Spleen (tissue), 13 donors: ENCODE results near the gene INAVA. TPM values are rescaled to one million over a fixed set of nuclear protein-coding genes. Genes with fewer than 3 reads are reported as not detected.

Experiments used
- DNase-seq: peaks from one replicate; pipeline ENCODE4 v3.0.0-alpha.2; 2020
- H3K27ac ChIP-seq, 8 donors: fragments of 200-600 bp; sonication (generic) in 7 of 8; 1 replicate in 4 of 8; 2 replicates in 4 of 8; pipeline versions ENCODE4 v1.5.0 to v1.8.0; 2016 to 2021; ENCODE audit warnings: inconsistent platforms in 4 of 8, mild to moderate bottlenecking in 4 of 8, moderate library complexity in 1 of 8
- H3K27me3 ChIP-seq, 7 donors: fragments of 200-600 bp; sonication (generic) in 6 of 7; replicated peaks in 1 of 7; 1 replicate in 4 of 7; 2 replicates in 3 of 7; pipeline versions ENCODE4 v1.5.0 to v1.8.0; 2016 to 2021; ENCODE audit warnings: inconsistent platforms in 3 of 7, mild to moderate bottlenecking in 1 of 7
- H3K36me3 ChIP-seq, 6 donors: fragments of 200-600 bp; sonication (generic) in 5 of 6; 1 replicate in 4 of 6; 2 replicates in 2 of 6; pipeline versions ENCODE4 v1.5.0 to v1.8.0; 2016 to 2021; ENCODE audit warnings: inconsistent platforms in 2 of 6
- H3K4me1 ChIP-seq, 6 donors: fragments of 200-600 bp; sonication (generic) in 5 of 6; 1 replicate in 3 of 6; 2 replicates in 3 of 6; pipeline versions ENCODE4 v1.5.0 to v1.8.0; 2016 to 2021; ENCODE audit warnings: inconsistent platforms in 3 of 6
- H3K4me3 ChIP-seq, 8 donors: fragments of 200-600 bp; sonication (generic) in 7 of 8; 1 replicate in 4 of 8; 2 replicates in 4 of 8; pipeline versions ENCODE4 v1.5.0 to v1.8.0; 2016 to 2021; ENCODE audit warnings: inconsistent platforms in 4 of 8, mild to moderate bottlenecking in 4 of 8, moderate library complexity in 2 of 8
- H3K9me3 ChIP-seq, 8 donors: fragments of 200-600 bp; sonication (generic) in 7 of 8; 1 replicate in 4 of 8; 2 replicates in 4 of 8; pipeline versions ENCODE4 v1.5.0 to v1.8.0; 2016 to 2021; ENCODE audit warnings: inconsistent platforms in 4 of 8
- POLR2A ChIP-seq, 3 donors: fragments of 450-650 bp; IDR thresholded peaks; one replicate each; pipeline ENCODE4 v1.5.1; 2017; ENCODE audit warnings: antibody characterized with exemption in 3 of 3, mild to moderate bottlenecking in 1 of 3
- POLR2AphosphoS5 ChIP-seq, 3 donors: sonication (generic); formaldehyde crosslinking; IDR thresholded peaks; one replicate each; pipeline ENCODE4 v1.5.1; 2017; ENCODE audit warnings: antibody characterized with exemption in 3 of 3
- WGBS, 5 donors: extraction: QIAGEN DNeasy Blood & Tissue Kit in 3 of 5; methylation state at CpG; one replicate each; pipeline versions ENCODE4 v1.1.5 to v1.1.7; 2013 to 2018; 5-methylcytosine and 5-hydroxymethylcytosine counted together
- intact Hi-C: fragments of 100-400 bp; cut with DNase I; formaldehyde crosslinking; loops from one replicate; pipeline ENCODE4 v1.15.0; 2023; ENCODE audit warnings: low total_unique reads
- long read RNA-seq, 2 donors: transcript quantifications; one replicate each; lab custom pipeline, GENCODE V29; 2026
- polyA plus RNA-seq, 3 donors: library from polyadenylated mRNA; stranded (reverse); fragments of 200-250 nt; gene quantifications; one replicate each; pipeline ENCODE4 v1.2.1, GENCODE V29; 2013
- total RNA-seq, 7 donors: library from RNA; depleted of rRNA in 3 of 7; stranded (reverse); fragments of >200 nt in 3 of 7; fragmentation: NEBNext Ultra II Directional in 4 of 7; extraction: Animal tissue kit (Norgen Biotek cat#: 25700) in 4 of 7; gene quantifications; one replicate each; pipeline versions ENCODE4 v1.1.0 to v1.2.1, GENCODE V29; 2016 to 2021
- TF ChIP-seq, protein P1 (sequence below), 11 experiments: fragments of 200-600 bp in 7 of 11; fragments of 450-650 bp in 4 of 11; sonication (generic) in 4 of 11; IDR thresholded peaks in 8 of 11; conservative IDR thresholded peaks in 3 of 11; 1 replicate in 7 of 11; 2 replicates in 4 of 11; pipeline versions ENCODE4 v1.4.0 to v1.8.0; 2016 to 2021; ENCODE audit warnings: antibody characterized with exemption in 11 of 11, inconsistent platforms in 4 of 11, mild to moderate bottlenecking in 1 of 11
- donor health status: healthy with polysubstance abuse.
- donor health status: DM: no; HTN: no; CAD: no; lungs with moderate emphysema.
- donor health status: DM: no; HTN: no; CAD: no.
- donor health status: Bipolar disorder and iron deficiency.
- donor health status: healthy.
- donor health status: DM: no; HTN: no; CAD: no.
- donor health status: DM: yes; HTN: yes; CAD: no.

INAVA gene, protein sequence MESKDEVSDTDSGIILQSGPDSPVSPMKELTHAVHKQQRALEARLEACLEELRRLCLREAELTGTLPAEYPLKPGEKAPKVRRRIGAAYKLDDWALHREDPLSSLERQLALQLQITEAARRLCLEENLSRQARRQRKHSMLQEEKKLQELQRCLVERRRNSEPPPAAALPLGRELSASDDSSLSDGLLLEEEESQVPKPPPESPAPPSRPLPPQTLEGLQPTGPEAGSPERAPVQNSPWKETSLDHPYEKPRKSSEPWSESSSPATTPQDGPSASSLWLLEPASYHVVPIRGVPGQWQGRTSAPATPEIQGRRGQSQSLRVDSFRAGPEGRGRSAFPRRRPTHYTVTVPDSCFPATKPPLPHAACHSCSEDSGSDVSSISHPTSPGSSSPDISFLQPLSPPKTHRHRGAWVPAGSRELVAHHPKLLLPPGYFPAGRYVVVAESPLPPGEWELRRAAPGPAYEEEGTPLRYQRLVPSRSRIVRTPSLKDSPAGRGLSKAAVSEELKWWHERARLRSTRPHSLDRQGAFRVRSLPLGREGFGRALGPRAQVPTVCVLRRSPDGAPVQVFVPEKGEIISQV
- total RNA-seq (1 to 10 TPM in 1 of 7 donors, under 1 TPM in 3, not detected in 3; 0.32 to 1.4 (median 0.72) TPM), polyA plus RNA-seq (under 1 TPM; 0.39 to 0.42 (median 0.39) TPM)
- long read RNA-seq, donor 1: 0 reads
- long read RNA-seq, donor 2: 0 reads

DNA sequence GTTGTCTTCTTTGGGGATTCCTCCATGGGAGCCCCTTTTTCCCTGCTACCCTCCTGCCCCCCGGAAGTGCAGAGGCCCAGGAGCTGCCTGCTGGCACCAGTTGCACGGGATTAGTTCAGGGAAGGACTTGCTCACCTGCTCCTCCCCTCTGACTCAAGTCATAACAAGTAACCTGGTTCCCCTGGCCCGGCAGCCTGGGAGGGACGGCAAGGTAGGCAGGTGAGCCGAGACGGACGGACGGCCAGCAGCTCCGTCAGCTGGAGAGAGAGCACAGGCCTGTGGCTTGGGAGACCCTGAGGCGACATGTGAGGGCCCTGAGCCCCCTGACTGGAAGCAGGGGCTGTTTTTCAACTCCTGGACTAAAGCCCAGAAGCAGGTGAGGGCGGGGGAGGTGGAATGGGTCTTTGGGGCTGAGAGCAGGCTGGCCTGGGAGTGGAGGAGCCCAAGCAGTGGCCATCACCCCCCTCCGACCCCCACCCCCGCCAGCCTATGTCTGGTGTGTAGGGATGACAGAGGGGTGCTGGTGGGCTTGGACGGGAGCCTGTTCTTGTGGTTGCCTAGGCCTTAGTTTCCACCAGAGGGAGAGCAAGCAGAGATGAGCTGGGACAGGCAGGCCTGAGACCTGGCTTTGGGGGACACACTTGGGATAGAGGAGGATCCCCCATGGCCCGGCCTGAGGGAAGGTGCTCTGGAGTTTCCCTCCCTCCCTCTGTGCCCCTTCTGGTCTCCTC, at the start of gene INAVA:
TSS of gene INAVA (plus strand) at position 189 of the 731 bp plus-strand sequence. CDS start 3,501 bp downstream, outside the sequence.
- Histone ChIP-seq H3K36me3 (no peaks in the 10 kb centered on the region), H3K27me3 (peaks cover 0 to 29% (median 15%) of the 10 kb centered on the region in 7 donors), H3K4me1 (peaks cover 0 to 43% (median 24%) of the 10 kb centered on the region in 6 donors), H3K4me3 (no peak within 1 kb of the TSS), H3K27ac (no peak within 1 kb of the TSS), H3K9me3 (no peaks in the 10 kb centered on the region)
- intact Hi-C loops: no loop called here
- 90 to 96% (median 93%) methylated on average over 9 to 15 of the region's 15 CpGs for WGBS, 5 donors
- peak; percentile 72 for DNase-seq
- TF ChIP-seq POLR2A (IDR thresholded peaks at IDR 0.05) (no peak), POLR2AphosphoS5 (IDR thresholded peaks at IDR 0.05) (no peak)
- TF ChIP-seq, protein P1, sequence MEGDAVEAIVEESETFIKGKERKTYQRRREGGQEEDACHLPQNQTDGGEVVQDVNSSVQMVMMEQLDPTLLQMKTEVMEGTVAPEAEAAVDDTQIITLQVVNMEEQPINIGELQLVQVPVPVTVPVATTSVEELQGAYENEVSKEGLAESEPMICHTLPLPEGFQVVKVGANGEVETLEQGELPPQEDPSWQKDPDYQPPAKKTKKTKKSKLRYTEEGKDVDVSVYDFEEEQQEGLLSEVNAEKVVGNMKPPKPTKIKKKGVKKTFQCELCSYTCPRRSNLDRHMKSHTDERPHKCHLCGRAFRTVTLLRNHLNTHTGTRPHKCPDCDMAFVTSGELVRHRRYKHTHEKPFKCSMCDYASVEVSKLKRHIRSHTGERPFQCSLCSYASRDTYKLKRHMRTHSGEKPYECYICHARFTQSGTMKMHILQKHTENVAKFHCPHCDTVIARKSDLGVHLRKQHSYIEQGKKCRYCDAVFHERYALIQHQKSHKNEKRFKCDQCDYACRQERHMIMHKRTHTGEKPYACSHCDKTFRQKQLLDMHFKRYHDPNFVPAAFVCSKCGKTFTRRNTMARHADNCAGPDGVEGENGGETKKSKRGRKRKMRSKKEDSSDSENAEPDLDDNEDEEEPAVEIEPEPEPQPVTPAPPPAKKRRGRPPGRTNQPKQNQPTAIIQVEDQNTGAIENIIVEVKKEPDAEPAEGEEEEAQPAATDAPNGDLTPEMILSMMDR (IDR thresholded peaks at IDR 0.05 in 8 of 11, conservative IDR thresholded peaks at IDR 0.05 in 3 of 11): no peak

DNA sequence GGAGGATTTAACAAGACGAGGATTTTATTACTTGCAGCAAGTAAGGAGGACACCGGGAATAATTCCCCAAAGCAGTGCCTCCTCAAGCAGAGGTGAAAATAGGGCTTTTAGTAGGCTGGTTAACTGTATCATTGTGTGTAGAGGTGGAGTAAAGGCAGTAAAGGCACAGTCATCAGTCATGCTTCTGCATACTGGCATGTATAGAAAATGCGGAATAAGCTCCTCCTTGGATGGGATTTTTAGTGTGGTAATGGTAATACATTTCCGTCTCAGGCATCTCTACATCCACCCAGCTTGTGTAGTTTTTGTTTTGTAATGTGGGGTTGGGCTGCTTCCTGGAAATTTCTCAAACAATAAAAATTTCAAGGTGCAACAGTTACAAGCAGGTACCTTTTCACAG, 49.3 kb upstream of the INAVA start:
- no peaks in the 10 kb centered on the region for H3K27me3 ChIP-seq
- no peak for DNase-seq
- H3K4me3 ChIP-seq: no peak overlapping the region
- H3K27ac ChIP-seq: no peak overlapping the region
- H3K4me1 ChIP-seq: no peaks in the 10 kb centered on the region
- peaks cover 0 to 43% (median 14%) of the 10 kb centered on the region in 6 donors for H3K36me3 ChIP-seq
- WGBS, 5 donors: 81 to 94% (median 87%) methylated on average over 4 of the region's 4 CpGs
- intact Hi-C loops: no loop called here
- TF ChIP-seq POLR2A (IDR thresholded peaks at IDR 0.05) (no peak), POLR2AphosphoS5 (IDR thresholded peaks at IDR 0.05) (no peak)
- TF ChIP-seq, protein P1 (IDR thresholded peaks at IDR 0.05 in 8 of 11, conservative IDR thresholded peaks at IDR 0.05 in 3 of 11): no peak
- no peaks in the 10 kb centered on the region for H3K9me3 ChIP-seq

DNA sequence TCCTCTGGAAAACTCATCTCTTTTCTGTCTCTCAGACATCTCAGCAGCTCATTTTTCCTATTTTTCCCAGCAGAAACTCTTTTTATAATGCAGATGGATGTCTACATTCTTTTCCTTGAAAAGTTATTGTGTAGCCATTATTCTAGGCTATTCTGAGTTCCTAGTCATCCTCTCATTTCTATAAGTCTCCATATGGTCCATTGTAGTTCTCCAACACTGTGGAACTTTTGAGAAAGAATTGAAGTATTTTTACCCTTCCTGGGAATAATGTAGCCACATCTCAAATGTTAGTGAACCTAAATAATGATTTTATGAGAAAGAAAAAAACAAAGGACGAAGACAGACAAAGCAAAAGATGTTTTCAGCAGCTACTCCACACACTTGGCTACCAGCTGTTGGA, 48.3 kb upstream of the INAVA start:
- intact Hi-C loops: no loop called here
- Histone ChIP-seq H3K4me3 (no peak overlapping the region), H3K27me3 (no peaks in the 10 kb centered on the region), H3K27ac (no peak overlapping the region), H3K4me1 (no peaks in the 10 kb centered on the region), H3K36me3 (peaks cover 0 to 53% (median 17%) of the 10 kb centered on the region in 6 donors), H3K9me3 (no peaks in the 10 kb centered on the region)
- no peak for DNase-seq
- TF ChIP-seq POLR2A (IDR thresholded peaks at IDR 0.05) (no peak), POLR2AphosphoS5 (IDR thresholded peaks at IDR 0.05) (no peak)
- TF ChIP-seq, protein P1 (IDR thresholded peaks at IDR 0.05 in 8 of 11, conservative IDR thresholded peaks at IDR 0.05 in 3 of 11): no peak
- 85 to 93% (median 92%) methylated on average over 1 of the region's 1 CpG for WGBS, 5 donors
